ENCODE measurements around the gene KRTAP10-10. TPM values are rescaled to one million over a fixed set of nuclear protein-coding genes. Genes with fewer than 3 reads are reported as not detected.
"Not testable (repeated sequence)": the region's sequence is repeated elsewhere in the genome, so short reads cannot be mapped to it uniquely, and the experiment has no call there.

The KRTAP10-10 gene
- total and polyA plus RNA-seq, 2 experiments from 2014 or later: not detected

- no peak within 1 kb of the TSS for H3K27ac ChIP-seq
- no peak within 1 kb of the TSS for H3K4me2 ChIP-seq
- 78% methylated on average over 7 of the region's 7 CpGs for WGBS (ENCODE audit: low lambda C conversion rate, missing lambda C conversion rate)
- TF ChIP-seq EZH2 (IDR thresholded peaks at IDR 0.05; ENCODE audit: borderline replicate concordance) (no peak), EZH2phosphoT487 (IDR thresholded peaks at IDR 0.05; ENCODE audit: low read depth, severe bottlenecking, unreplicated experiment) (no peak)
- TF ChIP-seq, protein P1, sequence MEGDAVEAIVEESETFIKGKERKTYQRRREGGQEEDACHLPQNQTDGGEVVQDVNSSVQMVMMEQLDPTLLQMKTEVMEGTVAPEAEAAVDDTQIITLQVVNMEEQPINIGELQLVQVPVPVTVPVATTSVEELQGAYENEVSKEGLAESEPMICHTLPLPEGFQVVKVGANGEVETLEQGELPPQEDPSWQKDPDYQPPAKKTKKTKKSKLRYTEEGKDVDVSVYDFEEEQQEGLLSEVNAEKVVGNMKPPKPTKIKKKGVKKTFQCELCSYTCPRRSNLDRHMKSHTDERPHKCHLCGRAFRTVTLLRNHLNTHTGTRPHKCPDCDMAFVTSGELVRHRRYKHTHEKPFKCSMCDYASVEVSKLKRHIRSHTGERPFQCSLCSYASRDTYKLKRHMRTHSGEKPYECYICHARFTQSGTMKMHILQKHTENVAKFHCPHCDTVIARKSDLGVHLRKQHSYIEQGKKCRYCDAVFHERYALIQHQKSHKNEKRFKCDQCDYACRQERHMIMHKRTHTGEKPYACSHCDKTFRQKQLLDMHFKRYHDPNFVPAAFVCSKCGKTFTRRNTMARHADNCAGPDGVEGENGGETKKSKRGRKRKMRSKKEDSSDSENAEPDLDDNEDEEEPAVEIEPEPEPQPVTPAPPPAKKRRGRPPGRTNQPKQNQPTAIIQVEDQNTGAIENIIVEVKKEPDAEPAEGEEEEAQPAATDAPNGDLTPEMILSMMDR (IDR thresholded peaks at IDR 0.05; ENCODE audit: poor library complexity): no peak
- H3K27me3 ChIP-seq: no peaks in the 10 kb centered on the region
- H3K79me2 ChIP-seq: no peaks in the 10 kb centered on the region
- H3K9me3 ChIP-seq (ENCODE audit: low read depth): no peaks in the 10 kb centered on the region
- no peaks in the 10 kb centered on the region for H4K20me1 ChIP-seq (ENCODE audit: insufficient read depth, poor library complexity, severe bottlenecking)
- no peak for DNase-seq (ENCODE audit: low spot score)
- H3K36me3 ChIP-seq (replicated peaks; ENCODE audit: insufficient read depth, low read depth): no peaks in the 10 kb centered on the region
- H3K9me2 ChIP-seq (replicated peaks; ENCODE audit: insufficient read depth): no peaks in the 10 kb centered on the region
- no peak within 1 kb of the TSS for H2AFZ ChIP-seq
- no peak within 1 kb of the TSS for H3K4me3 ChIP-seq
- no peaks in the 10 kb centered on the region for H3K4me1 ChIP-seq (ENCODE audit: insufficient read depth)
Measured at GRCh38 chr21:44626673-44627143, 10.4 kb upstream of the KRTAP10-10 start, which contains the start of gene KRTAP10-9. KRTAP10-9 (plus strand) TSS chr21:44627093; CDS start chr21:44627172, 79 bp downstream.

DNA sequence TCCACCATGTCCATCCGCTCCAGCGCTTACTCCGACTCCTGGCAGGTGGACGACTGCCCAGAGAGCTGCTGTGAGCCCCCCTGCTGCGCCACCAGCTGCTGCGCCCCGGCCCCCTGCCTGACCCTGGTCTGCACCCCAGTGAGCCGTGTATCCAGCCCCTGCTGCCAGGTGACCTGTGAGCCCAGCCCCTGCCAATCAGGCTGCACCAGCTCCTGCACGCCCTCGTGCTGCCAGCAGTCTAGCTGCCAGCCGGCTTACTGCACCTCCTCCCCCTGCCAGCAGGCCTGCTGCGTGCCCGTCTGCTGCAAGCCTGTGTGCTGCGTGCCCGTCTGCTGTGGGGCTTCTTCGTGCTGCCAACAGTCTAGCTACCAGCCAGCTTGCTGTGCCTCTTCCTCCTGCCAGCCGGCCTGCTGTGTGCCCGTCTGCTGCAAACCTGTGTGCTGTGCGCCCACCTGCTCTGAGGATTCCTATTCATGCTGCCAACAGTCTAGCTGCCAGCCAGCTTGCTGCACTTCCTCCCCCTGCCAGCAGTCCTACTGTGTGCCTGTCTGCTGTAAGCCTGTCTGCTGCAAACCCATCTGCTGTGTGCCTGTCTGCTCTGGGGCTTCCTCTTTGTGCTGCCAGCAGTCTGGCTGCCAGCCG lies 9.9 kb upstream of the KRTAP10-10 start:
- DNase-seq (ENCODE audit: low spot score); H3K36me3 ChIP-seq (replicated peaks; ENCODE audit: insufficient read depth, low read depth); H3K9me2 ChIP-seq (replicated peaks; ENCODE audit: insufficient read depth); H3K4me3 ChIP-seq; H3K4me1 ChIP-seq (ENCODE audit: insufficient read depth); H3K4me2 ChIP-seq; H3K9me3 ChIP-seq (ENCODE audit: low read depth); H2AFZ ChIP-seq; H3K27me3 ChIP-seq; H3K27ac ChIP-seq; H3K79me2 ChIP-seq; H4K20me1 ChIP-seq (ENCODE audit: insufficient read depth, poor library complexity, severe bottlenecking): not testable (repeated sequence)
- WGBS (ENCODE audit: low lambda C conversion rate, missing lambda C conversion rate): 94% methylated on average over 20 of the region's 20 CpGs

GRCh38 chr21:44627831-44628233 lies 9.3 kb upstream of the KRTAP10-10 start:
- not testable (repeated sequence) for H3K27me3 ChIP-seq; H3K9me3 ChIP-seq (ENCODE audit: low read depth)
- 82% methylated on average over 12 of the region's 15 CpGs for WGBS (ENCODE audit: low lambda C conversion rate, missing lambda C conversion rate)

DNA sequence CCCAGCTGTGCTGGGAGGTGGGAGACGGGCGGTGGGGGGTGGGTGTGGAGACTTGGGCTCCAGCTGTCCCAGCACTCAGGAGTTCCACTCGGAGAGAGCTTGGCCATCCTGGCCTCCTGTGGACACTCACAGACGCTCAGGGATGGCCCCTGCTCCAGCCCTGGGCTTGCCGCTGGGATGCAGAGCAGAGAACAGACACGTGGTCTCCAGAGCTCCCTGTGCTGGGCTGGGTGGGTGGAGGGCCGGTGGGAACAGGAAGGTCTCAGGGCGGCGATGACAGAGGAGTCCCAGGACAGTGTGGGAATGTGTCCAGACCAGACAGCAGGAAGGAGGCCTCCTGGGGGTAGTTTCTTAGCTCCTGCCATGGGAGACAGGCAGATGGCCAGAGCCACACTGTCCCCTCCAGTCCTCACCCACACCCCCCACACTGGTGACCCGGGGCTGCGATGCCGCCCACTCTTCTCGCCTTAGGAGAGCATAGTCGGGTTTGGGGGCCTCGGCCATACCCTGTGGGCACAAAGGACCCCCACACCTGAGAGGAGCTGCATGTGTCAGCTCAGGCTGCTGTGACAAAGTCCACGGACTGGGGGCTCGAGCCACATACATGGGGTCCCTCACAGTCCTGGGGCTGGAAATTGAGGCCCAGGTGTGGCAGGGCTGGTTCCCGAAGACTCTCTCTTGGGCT lies 8.3 kb upstream of the KRTAP10-10 start:
- Histone ChIP-seq H3K79me2 (no peaks in the 10 kb centered on the region), H3K4me3 (no peak overlapping the region), H3K36me3 (replicated peaks; ENCODE audit: insufficient read depth, low read depth) (no peaks in the 10 kb centered on the region), H3K4me1 (ENCODE audit: insufficient read depth) (no peaks in the 10 kb centered on the region), H3K9me3 (ENCODE audit: low read depth) (no peaks in the 10 kb centered on the region), H4K20me1 (ENCODE audit: insufficient read depth, poor library complexity, severe bottlenecking) (no peaks in the 10 kb centered on the region), H3K9me2 (replicated peaks; ENCODE audit: insufficient read depth) (no peaks in the 10 kb centered on the region), H3K27ac (no peak overlapping the region), H3K27me3 (no peaks in the 10 kb centered on the region), H3K4me2 (no peak overlapping the region), H2AFZ (no peak overlapping the region)
- 82% methylated on average over 13 of the region's 18 CpGs for WGBS (ENCODE audit: low lambda C conversion rate, missing lambda C conversion rate)
- DNase-seq (ENCODE audit: low spot score): no peak
- TF ChIP-seq EZH2 (IDR thresholded peaks at IDR 0.05; ENCODE audit: borderline replicate concordance): no peak
- TF ChIP-seq, protein P1 (IDR thresholded peaks at IDR 0.05; ENCODE audit: poor library complexity): no peak
- no peak for TF ChIP-seq EZH2phosphoT487 (IDR thresholded peaks at IDR 0.05; ENCODE audit: low read depth, severe bottlenecking, unreplicated experiment)

More at GRCh38 chr21:44627831-44628233, 9.3 kb upstream of the KRTAP10-10 start:
- H3K27ac ChIP-seq; H3K4me2 ChIP-seq; H3K4me1 ChIP-seq (ENCODE audit: insufficient read depth); H3K36me3 ChIP-seq (replicated peaks; ENCODE audit: insufficient read depth, low read depth); H4K20me1 ChIP-seq (ENCODE audit: insufficient read depth, poor library complexity, severe bottlenecking); H3K9me2 ChIP-seq (replicated peaks; ENCODE audit: insufficient read depth); DNase-seq (ENCODE audit: low spot score); H3K4me3 ChIP-seq; H2AFZ ChIP-seq; H3K79me2 ChIP-seq: not testable (repeated sequence)

All from hepatocyte (in vitro differentiated cells).